EL (cell line): Measurements from ENCODE around the gene ARHGEF6.
"Not testable (repeated sequence)": the region's sequence is repeated elsewhere in the genome, so short reads cannot be mapped to it uniquely, and the experiment has no call there.

Experiments
- DNase-seq: peaks from one replicate; pipeline ENCODE4 v3.0.0-alpha.2; 2016

Gene ARHGEF6

GRCh38 chrX:136780241-136780640, 491 bp downstream of the ARHGEF6 start:
- DNase-seq, result peak; percentile 4

GRCh38 chrX:136779346-136779781, 1.4 kb downstream of the ARHGEF6 start:
- no peak for DNase-seq

- DNase-seq, result no peak
Measured at GRCh38 chrX:136778916-136779315, 1.8 kb downstream of the ARHGEF6 start.

- no peak for DNase-seq
Measured at GRCh38 chrX:136778020-136778419, 2.7 kb downstream of the ARHGEF6 start.

DNA sequence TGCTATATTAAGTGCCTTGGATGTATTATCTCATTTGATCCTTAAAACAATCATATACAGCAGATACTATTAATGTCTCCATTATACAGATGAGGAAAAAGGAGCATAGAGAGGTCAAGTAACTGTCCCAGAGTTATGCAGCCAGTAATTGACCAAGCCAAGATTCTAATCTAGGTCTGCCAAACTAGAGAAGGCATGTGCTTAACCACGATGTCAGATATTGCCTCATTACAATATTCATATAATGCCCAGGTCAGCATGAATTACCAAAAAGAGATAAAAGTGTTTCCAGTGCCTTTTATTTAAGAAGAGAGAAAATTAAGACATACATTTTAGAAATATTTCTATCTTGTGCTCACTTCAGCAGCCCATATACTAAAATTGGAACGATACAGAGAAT, 7.1 kb downstream of the ARHGEF6 start:
- no peak for DNase-seq

- DNase-seq, result not testable (repeated sequence)
Measured at GRCh38 chrX:136771869-136772268, 8.9 kb downstream of the ARHGEF6 start.

GRCh38 chrX:136768469-136769084, 12.2 kb downstream of the ARHGEF6 start:
- peak; percentile 88 for DNase-seq

GRCh38 chrX:136767104-136767941, 13.4 kb downstream of the ARHGEF6 start:
- DNase-seq, result peak; percentile 61

- DNase-seq, result no peak
Measured at GRCh38 chrX:136766785-136767103, 14.0 kb downstream of the ARHGEF6 start.

GRCh38 chrX:136765821-136766356, 14.8 kb downstream of the ARHGEF6 start:
- DNase-seq, result no peak

GRCh38 chrX:136764206-136764605, 16.5 kb downstream of the ARHGEF6 start:
- no peak for DNase-seq

- DNase-seq, result no peak
Measured at GRCh38 chrX:136762820-136763452, 17.8 kb downstream of the ARHGEF6 start.

GRCh38 chrX:136761421-136761820, 19.3 kb downstream of the ARHGEF6 start:
- DNase-seq, result no peak

- DNase-seq, result no peak
Measured at GRCh38 chrX:136759968-136760367, 20.8 kb downstream of the ARHGEF6 start.

DNA sequence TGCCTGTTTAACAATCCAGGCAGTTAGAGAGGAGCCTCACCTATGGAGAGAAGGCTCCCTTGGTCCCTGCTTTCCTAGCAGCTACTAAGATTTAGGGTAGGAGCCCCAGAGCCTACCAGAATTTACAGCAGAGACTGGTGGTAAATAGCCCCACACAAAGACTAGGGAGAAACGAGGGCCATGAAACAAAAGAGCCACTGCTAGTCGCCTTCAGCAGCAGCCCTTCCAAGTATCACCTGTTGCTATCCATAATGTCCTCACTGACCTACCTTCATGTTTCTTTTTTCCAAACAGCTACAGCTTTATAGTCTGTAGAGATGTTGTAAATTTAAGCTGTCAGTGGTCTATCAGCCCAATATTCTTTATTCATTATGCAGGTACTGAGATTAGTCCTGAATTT, 25.3 kb downstream of the ARHGEF6 start:
- DNase-seq, result no peak

DNA sequence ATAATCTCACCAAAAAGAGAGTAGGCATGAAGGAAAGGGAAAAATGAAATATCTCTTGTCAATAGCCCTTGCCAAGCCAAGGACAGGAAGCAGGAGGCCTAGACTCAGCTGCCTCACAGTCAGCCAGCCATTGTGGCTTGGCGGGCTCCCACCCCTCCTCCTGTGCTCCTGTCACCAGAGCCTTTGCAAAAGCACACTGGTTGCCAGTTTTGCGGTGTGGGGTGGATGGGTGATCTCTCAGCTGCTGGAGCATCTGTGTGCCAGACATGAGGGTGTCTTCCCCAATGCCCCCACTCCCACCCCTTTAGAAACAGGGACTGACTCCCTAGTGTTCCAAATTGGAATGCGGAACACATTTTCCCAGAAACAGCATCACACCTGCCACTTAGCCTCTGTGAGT, 26.1 kb downstream of the ARHGEF6 start:
- no peak for DNase-seq

DNA sequence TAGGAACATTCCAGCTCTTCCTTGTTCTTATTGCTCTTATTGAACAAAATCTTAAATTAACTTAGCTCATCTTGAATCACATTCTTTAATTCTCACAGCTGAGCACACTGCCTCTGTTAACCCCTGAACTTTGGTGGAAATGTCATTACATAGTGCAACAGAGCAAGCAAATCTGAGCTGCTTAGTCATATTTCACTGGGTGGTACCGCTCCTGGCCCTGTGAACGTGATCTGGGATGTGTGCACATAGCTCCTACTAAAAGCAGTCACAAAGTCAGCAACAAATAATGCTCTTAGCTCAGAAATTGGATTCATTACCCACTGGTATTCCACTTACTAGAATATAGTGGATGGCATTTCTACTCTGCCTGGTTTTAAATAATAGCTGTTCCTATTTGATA, 27.9 kb downstream of the ARHGEF6 start:
- DNase-seq, result no peak

GRCh38 chrX:136752346-136752745, 28.4 kb downstream of the ARHGEF6 start:
- no peak for DNase-seq

GRCh38 chrX:136750364-136750763, 30.4 kb downstream of the ARHGEF6 start:
- no peak for DNase-seq

GRCh38 chrX:136747003-136747986, 33.4 kb downstream of the ARHGEF6 start:
- DNase-seq, result no peak

GRCh38 chrX:136745215-136746173, 35.2 kb downstream of the ARHGEF6 start:
- DNase-seq, result no peak
